ENCODE results near the gene KRT78. TPM values are rescaled to one million over a fixed set of nuclear protein-coding genes. Genes with fewer than 3 reads are reported as not detected.

The KRT78 gene
- total RNA-seq, 1 experiment from 2014 or later: not detected

DNA sequence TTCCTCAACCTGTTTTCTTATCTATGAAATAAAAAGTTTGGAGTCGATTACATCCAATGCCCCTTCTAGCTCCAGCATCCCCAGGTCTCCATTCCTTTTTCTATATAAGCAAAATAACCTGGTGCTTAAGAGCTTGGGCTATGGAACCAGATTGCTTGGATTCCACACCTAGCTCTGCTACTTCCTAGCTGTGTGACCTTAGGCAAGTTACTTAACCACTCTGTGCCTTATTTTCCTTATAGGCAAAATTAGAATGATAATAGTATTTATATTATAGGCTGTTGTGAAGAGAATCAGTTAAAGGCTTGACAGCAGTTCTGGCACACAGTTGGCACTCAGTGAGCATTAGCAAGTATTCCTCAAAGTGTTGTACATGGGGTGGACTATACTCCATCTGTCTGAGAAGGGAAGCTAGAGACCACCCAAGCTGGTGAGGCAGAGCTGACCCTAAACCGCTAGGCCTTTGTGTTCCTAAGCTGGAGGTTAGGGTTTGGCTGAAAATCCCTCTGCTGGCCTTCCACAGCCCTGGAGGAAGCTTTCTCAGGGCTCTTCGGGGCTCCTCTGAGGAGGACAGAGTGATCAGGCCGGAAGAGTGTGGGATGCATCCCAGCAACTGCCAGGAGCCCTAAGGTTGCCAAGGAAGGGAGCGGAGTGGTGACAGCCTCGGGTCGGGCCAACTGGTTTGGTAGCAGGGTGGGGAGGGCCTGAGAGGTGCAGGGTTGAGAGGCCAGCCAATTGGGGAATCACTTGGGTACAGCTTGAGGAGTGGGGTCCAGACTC, 28.9 kb downstream of the KRT78 start:
- no peak overlapping the region for H3K27ac Mint-ChIP-seq
- ATAC-seq: no peak
- H3K27me3 Mint-ChIP-seq (ENCODE audit: low read depth): no peaks in the 10 kb centered on the region
- H3K9me3 Mint-ChIP-seq: no peaks in the 10 kb centered on the region
- no peak for DNase-seq (ENCODE audit: low spot score)
- no peaks in the 10 kb centered on the region for H3K4me1 Mint-ChIP-seq
- CTCF ChIA-PET: interaction anchor here (1.3 to 1.7 kb wide), 3 partner anchors 14 to 60 kb away, joined by 3 to 6 read pairs (median 4); no protein-coding TSS in a partner anchor
- no peaks in the 10 kb centered on the region for H3K36me3 Mint-ChIP-seq
- TF ChIP-seq ZBTB21 (CRISPR knock-in tag; IDR thresholded peaks at IDR 0.05; ENCODE audit: borderline replicate concordance): no peak
- no peak for TF ChIP-seq CREM (CRISPR knock-in tag; IDR thresholded peaks at IDR 0.05)
- TF ChIP-seq ZNF671 (CRISPR knock-in tag; IDR thresholded peaks at IDR 0.05): no peak
- TF ChIP-seq, protein P1, sequence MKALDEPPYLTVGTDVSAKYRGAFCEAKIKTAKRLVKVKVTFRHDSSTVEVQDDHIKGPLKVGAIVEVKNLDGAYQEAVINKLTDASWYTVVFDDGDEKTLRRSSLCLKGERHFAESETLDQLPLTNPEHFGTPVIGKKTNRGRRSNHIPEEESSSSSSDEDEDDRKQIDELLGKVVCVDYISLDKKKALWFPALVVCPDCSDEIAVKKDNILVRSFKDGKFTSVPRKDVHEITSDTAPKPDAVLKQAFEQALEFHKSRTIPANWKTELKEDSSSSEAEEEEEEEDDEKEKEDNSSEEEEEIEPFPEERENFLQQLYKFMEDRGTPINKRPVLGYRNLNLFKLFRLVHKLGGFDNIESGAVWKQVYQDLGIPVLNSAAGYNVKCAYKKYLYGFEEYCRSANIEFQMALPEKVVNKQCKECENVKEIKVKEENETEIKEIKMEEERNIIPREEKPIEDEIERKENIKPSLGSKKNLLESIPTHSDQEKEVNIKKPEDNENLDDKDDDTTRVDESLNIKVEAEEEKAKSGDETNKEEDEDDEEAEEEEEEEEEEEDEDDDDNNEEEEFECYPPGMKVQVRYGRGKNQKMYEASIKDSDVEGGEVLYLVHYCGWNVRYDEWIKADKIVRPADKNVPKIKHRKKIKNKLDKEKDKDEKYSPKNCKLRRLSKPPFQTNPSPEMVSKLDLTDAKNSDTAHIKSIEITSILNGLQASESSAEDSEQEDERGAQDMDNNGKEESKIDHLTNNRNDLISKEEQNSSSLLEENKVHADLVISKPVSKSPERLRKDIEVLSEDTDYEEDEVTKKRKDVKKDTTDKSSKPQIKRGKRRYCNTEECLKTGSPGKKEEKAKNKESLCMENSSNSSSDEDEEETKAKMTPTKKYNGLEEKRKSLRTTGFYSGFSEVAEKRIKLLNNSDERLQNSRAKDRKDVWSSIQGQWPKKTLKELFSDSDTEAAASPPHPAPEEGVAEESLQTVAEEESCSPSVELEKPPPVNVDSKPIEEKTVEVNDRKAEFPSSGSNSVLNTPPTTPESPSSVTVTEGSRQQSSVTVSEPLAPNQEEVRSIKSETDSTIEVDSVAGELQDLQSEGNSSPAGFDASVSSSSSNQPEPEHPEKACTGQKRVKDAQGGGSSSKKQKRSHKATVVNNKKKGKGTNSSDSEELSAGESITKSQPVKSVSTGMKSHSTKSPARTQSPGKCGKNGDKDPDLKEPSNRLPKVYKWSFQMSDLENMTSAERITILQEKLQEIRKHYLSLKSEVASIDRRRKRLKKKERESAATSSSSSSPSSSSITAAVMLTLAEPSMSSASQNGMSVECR (CRISPR knock-in tag; IDR thresholded peaks at IDR 0.05; ENCODE audit: borderline replicate concordance): no peak
- TF ChIP-seq GABPB1 (CRISPR knock-in tag; IDR thresholded peaks at IDR 0.05): no peak
- no peak for TF ChIP-seq ZNF396 (CRISPR knock-in tag; IDR thresholded peaks at IDR 0.05; ENCODE audit: borderline replicate concordance)
- no peak for TF ChIP-seq FOXJ3 (CRISPR knock-in tag; IDR thresholded peaks at IDR 0.05; ENCODE audit: borderline replicate concordance)
- TF ChIP-seq, protein P2, sequence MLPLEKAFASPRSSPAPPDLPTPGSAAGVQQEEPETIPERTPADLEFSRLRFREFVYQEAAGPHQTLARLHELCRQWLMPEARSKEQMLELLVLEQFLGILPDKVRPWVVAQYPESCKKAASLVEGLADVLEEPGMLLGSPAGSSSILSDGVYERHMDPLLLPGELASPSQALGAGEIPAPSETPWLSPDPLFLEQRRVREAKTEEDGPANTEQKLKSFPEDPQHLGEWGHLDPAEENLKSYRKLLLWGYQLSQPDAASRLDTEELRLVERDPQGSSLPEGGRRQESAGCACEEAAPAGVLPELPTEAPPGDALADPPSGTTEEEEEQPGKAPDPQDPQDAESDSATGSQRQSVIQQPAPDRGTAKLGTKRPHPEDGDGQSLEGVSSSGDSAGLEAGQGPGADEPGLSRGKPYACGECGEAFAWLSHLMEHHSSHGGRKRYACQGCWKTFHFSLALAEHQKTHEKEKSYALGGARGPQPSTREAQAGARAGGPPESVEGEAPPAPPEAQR (CRISPR knock-in tag; IDR thresholded peaks at IDR 0.05): no peak
- TF ChIP-seq, protein P3, sequence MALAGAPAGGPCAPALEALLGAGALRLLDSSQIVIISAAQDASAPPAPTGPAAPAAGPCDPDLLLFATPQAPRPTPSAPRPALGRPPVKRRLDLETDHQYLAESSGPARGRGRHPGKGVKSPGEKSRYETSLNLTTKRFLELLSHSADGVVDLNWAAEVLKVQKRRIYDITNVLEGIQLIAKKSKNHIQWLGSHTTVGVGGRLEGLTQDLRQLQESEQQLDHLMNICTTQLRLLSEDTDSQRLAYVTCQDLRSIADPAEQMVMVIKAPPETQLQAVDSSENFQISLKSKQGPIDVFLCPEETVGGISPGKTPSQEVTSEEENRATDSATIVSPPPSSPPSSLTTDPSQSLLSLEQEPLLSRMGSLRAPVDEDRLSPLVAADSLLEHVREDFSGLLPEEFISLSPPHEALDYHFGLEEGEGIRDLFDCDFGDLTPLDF (CRISPR knock-in tag; IDR thresholded peaks at IDR 0.05): no peak
- TF ChIP-seq, protein P4, sequence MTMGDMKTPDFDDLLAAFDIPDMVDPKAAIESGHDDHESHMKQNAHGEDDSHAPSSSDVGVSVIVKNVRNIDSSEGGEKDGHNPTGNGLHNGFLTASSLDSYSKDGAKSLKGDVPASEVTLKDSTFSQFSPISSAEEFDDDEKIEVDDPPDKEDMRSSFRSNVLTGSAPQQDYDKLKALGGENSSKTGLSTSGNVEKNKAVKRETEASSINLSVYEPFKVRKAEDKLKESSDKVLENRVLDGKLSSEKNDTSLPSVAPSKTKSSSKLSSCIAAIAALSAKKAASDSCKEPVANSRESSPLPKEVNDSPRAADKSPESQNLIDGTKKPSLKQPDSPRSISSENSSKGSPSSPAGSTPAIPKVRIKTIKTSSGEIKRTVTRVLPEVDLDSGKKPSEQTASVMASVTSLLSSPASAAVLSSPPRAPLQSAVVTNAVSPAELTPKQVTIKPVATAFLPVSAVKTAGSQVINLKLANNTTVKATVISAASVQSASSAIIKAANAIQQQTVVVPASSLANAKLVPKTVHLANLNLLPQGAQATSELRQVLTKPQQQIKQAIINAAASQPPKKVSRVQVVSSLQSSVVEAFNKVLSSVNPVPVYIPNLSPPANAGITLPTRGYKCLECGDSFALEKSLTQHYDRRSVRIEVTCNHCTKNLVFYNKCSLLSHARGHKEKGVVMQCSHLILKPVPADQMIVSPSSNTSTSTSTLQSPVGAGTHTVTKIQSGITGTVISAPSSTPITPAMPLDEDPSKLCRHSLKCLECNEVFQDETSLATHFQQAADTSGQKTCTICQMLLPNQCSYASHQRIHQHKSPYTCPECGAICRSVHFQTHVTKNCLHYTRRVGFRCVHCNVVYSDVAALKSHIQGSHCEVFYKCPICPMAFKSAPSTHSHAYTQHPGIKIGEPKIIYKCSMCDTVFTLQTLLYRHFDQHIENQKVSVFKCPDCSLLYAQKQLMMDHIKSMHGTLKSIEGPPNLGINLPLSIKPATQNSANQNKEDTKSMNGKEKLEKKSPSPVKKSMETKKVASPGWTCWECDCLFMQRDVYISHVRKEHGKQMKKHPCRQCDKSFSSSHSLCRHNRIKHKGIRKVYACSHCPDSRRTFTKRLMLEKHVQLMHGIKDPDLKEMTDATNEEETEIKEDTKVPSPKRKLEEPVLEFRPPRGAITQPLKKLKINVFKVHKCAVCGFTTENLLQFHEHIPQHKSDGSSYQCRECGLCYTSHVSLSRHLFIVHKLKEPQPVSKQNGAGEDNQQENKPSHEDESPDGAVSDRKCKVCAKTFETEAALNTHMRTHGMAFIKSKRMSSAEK (CRISPR knock-in tag; IDR thresholded peaks at IDR 0.05; ENCODE audit: borderline replicate concordance): no peak
- TF ChIP-seq, protein P5, sequence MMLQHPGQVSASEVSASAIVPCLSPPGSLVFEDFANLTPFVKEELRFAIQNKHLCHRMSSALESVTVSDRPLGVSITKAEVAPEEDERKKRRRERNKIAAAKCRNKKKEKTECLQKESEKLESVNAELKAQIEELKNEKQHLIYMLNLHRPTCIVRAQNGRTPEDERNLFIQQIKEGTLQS (CRISPR knock-in tag; conservative IDR thresholded peaks at IDR 0.05): no peak
- no peak for TF ChIP-seq JAZF1 (CRISPR knock-in tag; IDR thresholded peaks at IDR 0.05)
- no peak overlapping the region for H3K4me3 Mint-ChIP-seq
- POLR2A ChIA-PET: no interaction called here

All from WTC11 (cell line).